PC-3 (cell line): ENCODE measurements around the gene AVEN.

ENCODE experiments used
- EZH2 ChIP-seq: fragments of 300-600 bp; sonication (generic); IDR thresholded peaks from one replicate; pipeline ENCODE4 v1.6.1; 2017; ENCODE audit warnings: antibody characterized with exemption, mild to moderate bottlenecking, low read length; ENCODE audit not compliant: unreplicated experiment
- EZH2phosphoT487 ChIP-seq: fragments of 300-600 bp; sonication (generic); IDR thresholded peaks from 2 replicates; pipeline ENCODE4 v1.6.1; 2018; ENCODE audit warnings: mild to moderate bottlenecking, antibody characterized with exemption, low read length, borderline replicate concordance
- TF ChIP-seq, protein P1 (sequence below): fragments of 300-600 bp; sonication (generic); conservative IDR thresholded peaks from 2 replicates; pipeline ENCODE4 v1.5.1; 2017; ENCODE audit warnings: antibody characterized with exemption, low read depth, mild to moderate bottlenecking, low read length

DNA sequence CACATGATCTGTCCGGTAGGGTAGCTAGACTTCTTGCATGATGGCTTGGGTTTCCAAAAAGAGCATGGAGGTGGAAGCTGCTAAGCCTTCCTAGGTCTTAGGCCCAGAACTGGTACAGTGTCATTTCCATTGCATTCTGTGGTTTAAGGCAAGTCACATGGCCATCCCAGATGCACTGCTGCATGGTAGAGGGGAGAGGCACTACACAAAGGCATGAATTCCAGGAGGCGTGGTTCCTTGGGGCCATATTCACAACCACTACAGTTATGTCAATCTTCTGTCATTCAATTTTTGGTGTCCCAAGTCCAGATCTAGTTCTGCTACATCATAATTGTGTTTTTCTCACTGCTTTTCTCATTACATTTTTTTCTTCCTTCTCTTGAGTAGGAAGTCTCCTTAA, 192.9 kb downstream of the AVEN start:
- TF ChIP-seq, protein P1, sequence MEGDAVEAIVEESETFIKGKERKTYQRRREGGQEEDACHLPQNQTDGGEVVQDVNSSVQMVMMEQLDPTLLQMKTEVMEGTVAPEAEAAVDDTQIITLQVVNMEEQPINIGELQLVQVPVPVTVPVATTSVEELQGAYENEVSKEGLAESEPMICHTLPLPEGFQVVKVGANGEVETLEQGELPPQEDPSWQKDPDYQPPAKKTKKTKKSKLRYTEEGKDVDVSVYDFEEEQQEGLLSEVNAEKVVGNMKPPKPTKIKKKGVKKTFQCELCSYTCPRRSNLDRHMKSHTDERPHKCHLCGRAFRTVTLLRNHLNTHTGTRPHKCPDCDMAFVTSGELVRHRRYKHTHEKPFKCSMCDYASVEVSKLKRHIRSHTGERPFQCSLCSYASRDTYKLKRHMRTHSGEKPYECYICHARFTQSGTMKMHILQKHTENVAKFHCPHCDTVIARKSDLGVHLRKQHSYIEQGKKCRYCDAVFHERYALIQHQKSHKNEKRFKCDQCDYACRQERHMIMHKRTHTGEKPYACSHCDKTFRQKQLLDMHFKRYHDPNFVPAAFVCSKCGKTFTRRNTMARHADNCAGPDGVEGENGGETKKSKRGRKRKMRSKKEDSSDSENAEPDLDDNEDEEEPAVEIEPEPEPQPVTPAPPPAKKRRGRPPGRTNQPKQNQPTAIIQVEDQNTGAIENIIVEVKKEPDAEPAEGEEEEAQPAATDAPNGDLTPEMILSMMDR = no peak
- no peak for TF ChIP-seq EZH2
- TF ChIP-seq EZH2phosphoT487 = no peak
